Choroid plexus epithelial cell (primary cell): Measurements from ENCODE around the gene WDR54.
"Not testable (repeated sequence)": the region's sequence is repeated elsewhere in the genome, so short reads cannot be mapped to it uniquely, and the experiment has no call there.

Source experiments
- DNase-seq: peaks from one replicate; pipeline ENCODE4 v3.0.0-alpha.2; 2010; ENCODE audit warnings: low read depth
- H3K4me3 ChIP-seq: 2 replicates; pipeline ENCODE4 v1.5.1; 2011; ENCODE audit warnings: low read depth, mild to moderate bottlenecking, control low read depth, low read length, moderate library complexity
- CTCF ChIP-seq: conservative IDR thresholded peaks from 2 replicates; pipeline ENCODE4 v1.5.1; 2011; ENCODE audit warnings: low read depth, mild to moderate bottlenecking, control low read depth, inconsistent platforms, low read length, moderate library complexity

The WDR54 gene

GRCh38 chr2:74419345-74419744 is 2.2 kb upstream of the WDR54 start:
- DNase-seq, result no peak
- H3K4me3 ChIP-seq, result no peak overlapping the region
- TF ChIP-seq CTCF, result no peak

GRCh38 chr2:74420006-74420405 is 1.5 kb upstream of the WDR54 start:
- no peak for DNase-seq

GRCh38 chr2:74420443-74421103 is 957 bp upstream of the WDR54 start:
- not testable (repeated sequence) for DNase-seq, H3K4me3 ChIP-seq

More at GRCh38 chr2:74420006-74420405, 1.5 kb upstream of the WDR54 start:
- no peak overlapping the region for H3K4me3 ChIP-seq
- TF ChIP-seq CTCF, result no peak

- no peak overlapping the region for H3K4me3 ChIP-seq
- TF ChIP-seq CTCF, result no peak
- no peak for DNase-seq
These were observed 1.9 kb downstream of the WDR54 start for GRCh38 chr2:74423231-74424095.

- TF ChIP-seq CTCF, result no peak
- no peak overlapping the region for H3K4me3 ChIP-seq
- DNase-seq, result no peak
These were observed 2.8 kb downstream of the WDR54 start for GRCh38 chr2:74424139-74424992.

GRCh38 chr2:74424995-74425406 is 3.5 kb downstream of the WDR54 start:
- no peak for DNase-seq
- TF ChIP-seq CTCF, result no peak
- no peak overlapping the region for H3K4me3 ChIP-seq

- no peak overlapping the region for H3K4me3 ChIP-seq
- no peak for DNase-seq
- no peak for TF ChIP-seq CTCF
These were observed 4.0 kb downstream of the WDR54 start for GRCh38 chr2:74425523-74425922.
